Renal cortical epithelial cell (primary cell): ENCODE data around the gene TCF4. TPM values are rescaled to one million over a fixed set of nuclear protein-coding genes. Genes with fewer than 3 reads are reported as not detected.

Experiments
- DNase-seq: peaks from one replicate; pipeline ENCODE4 v3.0.0-alpha.2; 2011; ENCODE audit warnings: low read depth
- total RNA-seq: library from RNA; depleted of rRNA; stranded (reverse); fragments of >200 nt; gene quantifications from 2 replicates; pipeline ENCODE4 v1.2.3, GENCODE V29; 2014

TCF4 gene
- total RNA-seq: 2.8 and 11.0 TPM in 2 replicates

DNA sequence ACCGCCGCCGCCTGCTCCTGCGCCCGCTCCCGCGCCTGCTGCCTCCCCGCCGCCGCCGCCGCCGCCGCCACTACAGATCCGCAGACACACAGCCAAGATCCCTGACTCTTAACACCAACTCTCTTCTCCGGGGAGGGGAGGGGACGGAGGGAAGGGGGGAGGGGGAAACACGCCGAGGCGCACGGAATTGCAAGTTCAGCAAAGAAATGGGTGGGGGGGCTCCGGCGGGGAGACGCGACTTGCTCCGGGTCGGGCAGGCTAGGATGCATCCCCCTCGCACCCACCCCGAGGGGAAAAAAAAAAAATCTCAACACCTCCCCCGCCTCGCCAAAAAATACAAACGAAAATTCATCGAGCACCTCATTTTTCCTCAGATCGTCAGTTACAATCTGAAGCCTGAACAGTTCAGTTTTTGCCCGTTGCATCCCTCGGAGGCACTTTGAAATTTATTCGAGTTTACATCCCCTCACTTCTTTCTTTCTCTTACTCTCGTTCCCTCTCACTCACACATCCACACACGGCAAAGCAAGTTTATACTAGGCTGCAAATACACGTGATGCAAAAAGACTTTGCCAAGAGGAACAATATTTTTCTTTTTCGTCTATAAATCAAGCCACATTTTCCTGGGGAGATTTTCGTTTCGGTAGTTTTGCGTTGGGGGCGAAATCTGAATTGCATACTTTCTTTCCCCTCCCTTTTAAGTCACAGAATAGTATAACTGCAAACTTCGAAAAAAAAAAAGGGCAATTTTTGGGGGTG is at the start of gene TCF4:
TSS of gene TCF4 (minus strand) at position 82 of the 759 bp plus-strand sequence. CDS start 1,076 bp downstream, outside the sequence.
- peak; percentile 12 for DNase-seq

DNA sequence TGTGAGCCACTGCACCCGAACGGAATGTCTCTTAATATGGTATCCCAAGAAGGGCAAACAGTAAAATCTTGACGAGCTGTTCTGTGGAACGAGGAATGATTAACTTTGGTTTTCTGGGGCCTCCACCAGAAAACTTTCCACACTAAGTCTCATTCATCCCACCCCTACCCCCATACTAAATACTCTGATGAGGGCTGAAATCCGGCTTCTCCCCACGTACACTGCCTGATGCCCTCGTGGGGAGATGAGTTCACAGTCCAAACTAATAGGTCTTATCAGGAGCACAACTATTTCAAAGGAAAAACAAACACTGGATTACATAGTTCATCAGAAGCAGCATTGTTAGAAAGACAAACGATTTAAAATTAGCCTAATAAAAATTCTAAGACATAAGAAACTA is 49.2 kb upstream of the TCF4 start:
- DNase-seq: no peak

DNA sequence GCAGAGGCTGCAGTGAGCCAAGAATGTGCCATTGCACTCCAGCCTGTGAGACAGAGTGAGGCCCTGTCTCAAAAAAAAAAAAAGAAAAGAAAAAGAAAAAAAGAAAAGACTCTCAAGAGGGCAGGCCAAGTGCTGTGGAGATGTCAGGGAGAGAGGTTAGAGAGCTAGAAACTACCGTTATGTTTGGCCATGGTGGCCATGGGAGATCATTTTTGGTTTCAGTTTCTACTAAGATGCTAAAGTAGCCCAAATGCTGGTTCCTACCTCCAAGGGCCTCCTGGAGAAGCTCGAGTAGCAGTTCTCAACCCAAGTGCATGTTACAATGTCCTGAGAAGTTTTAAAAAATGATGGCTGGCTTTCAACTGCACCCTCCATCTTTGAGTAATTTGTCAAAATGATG is 47.4 kb upstream of the TCF4 start:
- no peak for DNase-seq

DNA sequence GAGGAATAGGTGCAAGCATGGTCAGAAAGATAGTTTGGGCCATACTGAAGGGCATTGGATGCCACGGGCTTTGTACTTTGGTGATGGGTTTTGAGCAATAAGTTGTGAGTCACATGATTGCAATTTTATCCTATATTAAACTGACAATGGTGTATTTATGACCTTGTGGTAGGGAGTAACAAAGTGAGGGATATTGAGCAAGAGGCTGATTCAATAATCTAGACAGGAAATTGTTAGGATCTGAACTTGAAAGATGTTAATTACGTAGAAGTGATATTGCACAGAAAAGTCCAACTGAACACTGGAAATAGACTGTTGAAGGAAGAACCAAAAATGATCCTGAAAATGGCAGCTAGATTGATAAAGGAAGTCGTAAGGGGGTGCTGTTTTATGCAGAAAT is 46.6 kb upstream of the TCF4 start:
- peak; percentile 54 for DNase-seq

DNA sequence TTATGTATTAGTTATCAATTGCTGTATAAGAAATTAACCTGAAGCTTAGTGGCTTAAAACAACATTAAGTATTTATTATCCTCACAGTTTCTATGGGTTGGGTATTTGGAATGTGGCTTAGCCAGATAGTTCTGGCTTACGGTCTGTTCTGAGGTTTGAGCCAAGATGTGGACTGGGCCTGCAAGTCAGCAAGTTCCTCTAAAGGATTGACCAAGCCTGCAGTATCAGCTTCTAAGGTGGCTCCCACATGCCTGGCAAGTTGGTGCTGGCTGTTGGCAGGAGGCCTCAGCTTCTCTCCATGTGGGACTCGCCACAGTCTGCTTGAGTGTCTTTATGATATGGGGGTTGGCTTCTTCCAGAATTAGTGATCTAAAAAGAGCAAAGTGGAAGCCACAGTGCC is 45.0 kb upstream of the TCF4 start:
- DNase-seq: peak; percentile 1

DNA sequence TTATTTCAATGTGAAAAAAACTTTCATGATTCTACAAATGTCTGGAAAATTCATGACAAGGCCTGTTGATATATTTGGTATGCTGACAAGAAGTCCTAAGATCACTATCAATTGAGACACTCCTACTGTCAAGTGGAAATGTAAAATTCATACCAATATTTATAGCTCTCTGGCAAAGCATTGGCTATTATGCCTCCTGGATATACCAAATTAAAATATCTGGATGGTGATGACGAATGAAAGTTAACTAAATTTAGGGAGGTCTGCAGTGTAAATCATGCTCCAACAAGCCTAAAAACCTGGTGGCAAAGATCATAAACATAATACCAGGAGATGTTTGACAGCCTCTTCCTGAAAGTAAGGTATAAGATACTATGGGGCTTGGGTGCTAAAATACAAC is 41.1 kb upstream of the TCF4 start:
- no peak for DNase-seq

DNA sequence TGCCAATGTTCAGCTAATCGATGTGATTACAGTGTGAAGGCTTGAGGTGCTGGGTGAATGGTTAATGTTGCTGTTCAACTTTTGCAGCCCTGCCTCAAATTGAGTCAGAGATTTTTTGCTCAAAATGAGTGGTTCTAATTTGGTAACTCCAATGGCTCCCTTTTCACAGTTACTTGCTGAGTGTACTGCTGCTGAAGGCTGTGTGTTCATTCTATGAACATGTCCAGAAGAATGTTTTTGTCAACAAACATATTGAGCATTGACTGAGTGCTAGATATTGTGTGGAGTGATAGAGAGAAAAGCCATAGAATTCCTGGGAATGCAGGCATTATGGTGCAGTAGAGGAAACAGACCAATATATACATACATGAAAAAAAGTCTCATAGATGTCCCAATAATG is 39.0 kb upstream of the TCF4 start:
- DNase-seq: no peak

DNA sequence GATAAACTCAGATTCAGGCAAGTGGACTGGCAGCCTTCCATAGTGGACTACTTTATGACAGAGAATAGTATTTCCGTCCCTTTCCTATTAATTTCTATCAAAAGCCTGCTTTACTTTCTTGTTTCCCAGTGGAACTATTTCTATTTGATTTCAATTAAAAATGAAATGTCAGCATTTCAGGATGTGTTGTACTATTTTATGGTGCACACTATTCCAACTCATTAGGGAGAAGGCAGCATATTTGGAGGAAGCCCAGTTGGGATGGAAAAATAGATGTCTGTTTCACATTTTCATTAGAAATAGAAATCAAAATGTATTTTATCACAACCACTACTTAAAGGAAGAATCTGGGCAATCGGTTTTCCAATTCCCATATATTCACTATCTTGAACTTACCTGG is 37.9 kb upstream of the TCF4 start:
- no peak for DNase-seq

DNA sequence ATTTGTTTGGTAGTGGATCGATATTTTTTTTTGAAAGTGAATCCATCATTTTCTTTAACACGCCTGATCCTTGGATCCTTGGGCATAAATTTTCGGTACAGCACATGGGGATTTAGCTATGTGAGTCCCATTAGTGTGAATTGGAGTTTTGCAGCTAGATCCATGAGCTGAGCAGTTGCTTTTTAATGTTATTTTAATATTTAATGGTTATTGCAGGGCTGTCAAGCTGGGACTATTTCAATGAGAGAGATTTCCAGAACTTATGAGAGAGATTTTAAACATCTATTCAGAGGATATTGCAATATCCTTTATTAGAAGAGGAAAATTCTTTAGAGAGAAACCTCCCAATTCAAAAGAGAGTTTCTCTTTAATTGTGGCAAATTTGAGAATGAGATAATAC is 35.6 kb upstream of the TCF4 start:
- DNase-seq: no peak

DNA sequence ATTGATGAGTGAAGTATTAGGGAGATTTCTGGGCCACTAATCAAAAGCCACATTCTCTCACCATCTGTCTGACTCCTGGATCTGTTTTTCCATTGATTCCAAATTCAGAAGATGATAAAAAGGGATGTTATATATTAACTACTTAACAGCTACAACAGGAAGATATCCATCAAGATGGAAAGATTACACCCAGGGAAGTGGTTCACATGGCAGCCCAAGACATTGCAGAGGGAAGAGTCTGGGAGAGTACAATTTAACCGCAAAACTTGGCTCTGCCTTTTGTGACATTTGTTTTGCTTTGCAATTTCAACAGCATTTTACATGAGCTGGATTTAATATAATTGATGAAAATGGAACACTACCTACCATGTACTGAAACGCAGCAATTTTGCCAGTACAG is 22.5 kb upstream of the TCF4 start:
- no peak for DNase-seq

DNA sequence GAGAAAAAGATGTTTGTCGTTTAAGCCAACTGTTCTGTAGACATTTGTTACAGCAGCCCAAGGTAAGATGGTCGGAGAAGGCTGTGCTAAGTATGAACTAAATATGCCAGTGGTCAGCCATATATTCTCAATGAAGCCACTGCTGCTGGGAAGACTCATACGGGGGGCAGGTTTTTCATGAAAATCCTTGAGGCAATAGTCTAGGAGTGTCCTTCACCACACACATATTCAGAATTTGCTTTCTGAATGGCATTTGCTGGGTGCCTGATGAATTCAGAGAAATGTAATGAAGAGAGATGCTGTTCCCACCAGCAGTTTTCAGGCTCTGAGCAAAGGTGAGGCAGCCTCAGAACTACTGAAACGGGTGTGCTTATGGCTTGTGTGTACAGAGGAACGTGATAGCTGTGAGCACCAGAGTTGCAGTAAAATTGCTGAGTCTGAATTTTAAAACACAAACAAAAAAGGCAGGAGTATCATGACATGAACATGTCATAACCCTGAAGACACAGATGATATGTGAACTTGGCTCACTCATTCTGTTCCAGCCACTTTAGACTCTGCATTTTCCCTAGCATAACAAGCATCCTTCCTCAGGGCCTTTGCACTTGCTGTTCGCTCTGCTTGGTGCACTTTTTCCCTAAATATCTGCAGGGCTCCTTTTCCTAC is 21.3 kb upstream of the TCF4 start:
- DNase-seq: no peak

DNA sequence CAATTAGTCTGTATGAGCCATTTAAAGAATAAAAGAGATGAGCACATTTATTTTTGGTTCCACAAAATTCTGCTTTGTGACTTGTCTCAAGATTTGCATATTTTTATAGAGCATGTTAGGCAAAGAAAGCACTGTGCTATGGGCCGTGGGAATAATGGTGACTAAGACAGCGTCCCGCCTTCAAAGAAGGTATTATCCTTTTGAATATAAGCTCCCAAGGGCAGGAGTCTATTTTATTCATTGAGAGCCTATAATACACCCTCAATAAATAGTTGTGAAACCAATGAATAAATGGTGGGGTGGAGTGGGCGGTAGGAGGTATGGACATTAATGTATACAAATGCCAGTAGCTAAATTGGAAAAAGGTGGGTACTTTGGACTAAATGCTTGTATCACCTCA is 20.5 kb upstream of the TCF4 start:
- no peak for DNase-seq

DNA sequence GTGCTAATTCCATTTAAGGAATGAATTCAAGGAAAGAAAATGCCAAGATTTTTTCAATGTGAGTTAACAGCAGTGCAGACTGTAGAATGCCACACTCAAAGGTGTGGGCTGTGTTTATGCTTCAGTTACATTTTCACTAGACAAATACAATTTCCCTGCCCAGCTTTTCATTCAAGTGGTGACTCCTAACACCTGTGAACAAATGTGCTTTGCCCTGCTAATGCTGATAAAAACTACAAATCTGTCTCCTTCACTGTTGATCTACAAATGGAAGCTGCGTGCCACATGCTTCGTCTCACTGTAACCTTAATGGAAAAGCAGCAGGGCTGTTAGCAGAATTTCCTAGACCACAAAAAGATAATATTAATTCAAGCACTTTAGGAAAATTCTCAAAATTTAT is 19.8 kb upstream of the TCF4 start:
- no peak for DNase-seq

DNA sequence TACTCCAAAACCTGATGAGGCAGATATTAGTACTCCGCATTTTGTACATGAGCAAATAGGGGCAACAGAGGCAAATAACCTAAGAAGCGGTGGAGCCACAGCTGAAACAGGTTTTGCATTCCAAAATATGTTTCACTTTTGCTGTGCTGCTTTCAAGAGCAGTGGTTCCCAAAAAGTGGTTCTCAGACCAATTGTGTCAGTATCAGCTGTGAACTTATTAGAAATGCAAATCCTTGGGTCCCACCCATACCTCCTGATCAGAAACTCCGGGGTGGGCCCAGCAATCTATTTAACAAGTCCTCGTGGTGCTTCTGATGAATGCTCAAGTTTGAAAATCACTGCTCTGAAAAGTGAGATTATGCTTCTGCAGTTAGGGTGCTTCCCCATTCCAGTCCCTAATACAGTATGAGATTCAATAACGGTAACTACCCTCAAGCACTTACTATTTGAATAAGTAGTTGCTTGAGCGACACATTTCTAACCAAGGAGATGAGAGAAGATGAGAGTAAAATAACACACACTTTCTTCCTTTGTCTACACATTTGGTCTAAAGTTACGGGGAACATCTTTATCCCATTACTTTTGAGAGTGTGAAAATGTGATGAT is 17.8 kb upstream of the TCF4 start:
- no peak for DNase-seq

DNA sequence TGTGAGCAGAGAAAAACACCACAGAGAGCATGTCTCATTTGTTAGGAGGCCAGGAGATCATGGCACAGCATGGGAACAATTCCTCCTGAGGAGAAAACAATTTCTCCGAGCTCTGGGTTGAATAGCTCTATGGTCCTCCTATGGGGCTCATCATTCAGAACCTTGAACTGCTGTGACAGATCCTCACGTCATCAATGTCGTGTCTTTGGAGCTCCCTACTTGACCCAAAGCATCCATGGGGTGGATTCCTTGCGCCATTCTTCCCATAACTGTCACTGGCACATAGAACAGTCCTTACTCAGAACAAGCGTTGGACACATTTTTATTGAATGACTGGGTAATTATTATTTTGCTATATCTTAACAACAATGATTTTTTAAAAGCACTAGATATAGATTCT is 15.8 kb upstream of the TCF4 start:
- no peak for DNase-seq

DNA sequence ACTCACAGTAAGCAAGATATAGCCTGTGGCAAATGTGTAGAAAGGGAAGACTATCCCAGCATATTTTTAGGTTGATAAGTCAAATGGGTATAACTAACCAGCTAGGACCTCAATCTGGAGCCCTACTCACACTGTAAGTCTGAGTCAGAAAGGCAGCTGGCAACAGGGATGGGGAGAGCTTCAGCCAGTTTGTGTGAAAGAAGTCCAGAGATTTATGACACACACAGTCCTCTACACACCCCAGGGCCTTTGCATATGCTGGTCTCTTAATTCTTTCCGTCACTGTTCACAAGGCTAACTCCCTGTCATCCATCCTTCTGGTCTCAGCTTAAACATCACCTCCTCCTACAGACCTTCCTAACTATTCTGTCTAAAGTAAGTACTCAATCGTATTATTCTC is 5.9 kb upstream of the TCF4 start:
- DNase-seq: no peak

DNA sequence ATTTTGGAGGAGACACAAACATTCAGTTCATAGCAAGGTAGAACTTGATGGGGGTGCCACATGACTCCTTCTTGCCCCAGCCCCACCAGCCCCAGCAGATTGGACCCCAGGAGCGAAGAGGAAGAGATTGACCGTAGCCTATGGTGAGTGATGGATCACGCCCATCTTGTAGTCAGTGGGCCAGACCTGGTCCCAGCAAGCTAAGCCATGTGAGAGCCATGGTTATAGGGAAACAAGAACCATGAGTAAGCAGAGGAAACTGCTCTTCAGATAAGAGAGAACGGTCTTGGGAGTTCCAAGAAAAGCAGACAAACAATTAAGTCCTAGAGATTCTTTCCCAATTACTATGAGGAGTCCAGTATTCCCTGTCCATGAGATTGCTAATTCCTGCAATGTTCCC is 4.6 kb upstream of the TCF4 start:
- DNase-seq: no peak

DNA sequence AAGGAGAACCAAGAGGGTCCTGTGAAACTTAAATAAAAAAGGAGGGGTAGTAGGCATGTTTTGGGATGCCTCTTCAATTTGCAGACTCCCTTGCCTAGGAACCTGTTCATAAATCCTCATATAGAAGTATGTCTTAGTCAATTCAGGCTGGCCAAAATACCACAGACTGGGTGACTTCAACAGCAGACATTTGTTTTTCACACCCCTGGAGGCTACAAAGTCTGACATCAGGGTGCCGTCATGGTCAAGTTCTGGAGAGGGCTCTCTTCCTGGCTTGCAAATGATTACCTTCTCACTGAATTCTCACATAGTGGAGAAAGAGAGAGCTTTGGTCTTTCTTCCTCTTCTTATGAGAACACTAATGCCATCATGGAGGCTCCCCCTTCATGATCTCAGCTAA is 4.1 kb upstream of the TCF4 start:
- DNase-seq: no peak

DNA sequence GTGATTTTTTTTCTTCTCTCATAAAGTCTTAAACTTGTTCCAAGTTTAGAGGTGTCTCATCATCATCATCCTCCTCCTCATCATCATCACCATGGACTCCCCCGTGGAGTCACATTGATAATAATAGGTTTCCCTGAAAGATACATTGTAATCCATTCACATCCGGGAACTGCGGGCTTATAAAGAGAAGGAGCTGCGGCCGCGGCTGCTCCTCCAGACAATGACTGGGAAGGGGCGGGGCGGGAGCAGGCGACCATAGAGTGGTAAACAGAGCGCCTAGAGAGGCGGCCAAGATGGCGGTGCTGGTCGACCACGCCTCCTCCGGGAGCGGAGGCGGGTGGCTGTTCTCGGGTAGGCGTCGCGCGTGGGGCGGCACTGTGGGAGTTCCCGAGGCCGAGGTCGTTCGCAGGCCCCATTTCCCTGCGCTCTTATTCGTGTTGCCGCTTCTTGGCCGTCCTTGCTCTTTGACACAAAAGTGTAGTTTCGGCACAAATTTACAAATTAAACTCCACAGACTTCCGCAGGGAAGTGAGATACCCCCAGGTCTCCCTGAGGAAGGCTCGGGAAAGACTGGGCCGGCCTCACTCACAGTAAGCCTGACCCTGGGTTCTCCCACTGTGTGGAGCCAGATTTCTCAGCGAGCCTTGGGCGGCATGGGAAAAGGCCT is 1.8 kb upstream of the TCF4 start:
- DNase-seq: peak; percentile 80

DNA sequence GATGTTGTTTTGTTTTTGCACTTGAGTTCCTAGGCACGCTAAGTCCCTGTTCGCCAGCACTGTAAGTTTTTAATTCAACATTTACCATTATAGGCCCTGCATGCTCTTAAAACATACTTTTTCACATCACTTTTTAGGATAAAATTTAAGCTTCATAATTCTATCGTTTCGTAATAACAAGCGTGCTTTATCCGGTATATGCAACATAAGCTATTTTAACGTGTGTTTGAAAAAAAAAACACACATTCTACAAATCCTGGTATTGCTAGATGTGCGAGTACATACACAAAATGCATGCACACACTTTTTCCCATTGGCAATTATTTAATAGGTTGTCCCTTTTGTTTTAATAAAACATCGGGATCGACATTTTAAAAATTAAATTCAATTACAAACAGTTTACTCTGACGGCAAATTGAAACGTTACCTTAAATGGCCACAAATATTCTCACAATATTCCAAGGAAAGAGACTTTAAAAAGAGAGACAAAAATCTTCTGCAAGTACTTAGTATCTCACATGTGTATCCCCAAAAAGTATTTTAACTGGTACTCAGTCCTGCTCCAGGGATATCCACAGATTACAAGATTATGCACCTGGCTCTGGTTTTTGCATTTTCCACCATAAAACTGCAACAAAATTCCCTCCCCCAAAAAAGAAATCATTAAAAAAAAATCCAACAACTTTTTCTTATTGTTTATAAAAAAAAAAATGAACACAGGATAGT is 1.0 kb upstream of the TCF4 start:
- peak; percentile 15 for DNase-seq

DNA sequence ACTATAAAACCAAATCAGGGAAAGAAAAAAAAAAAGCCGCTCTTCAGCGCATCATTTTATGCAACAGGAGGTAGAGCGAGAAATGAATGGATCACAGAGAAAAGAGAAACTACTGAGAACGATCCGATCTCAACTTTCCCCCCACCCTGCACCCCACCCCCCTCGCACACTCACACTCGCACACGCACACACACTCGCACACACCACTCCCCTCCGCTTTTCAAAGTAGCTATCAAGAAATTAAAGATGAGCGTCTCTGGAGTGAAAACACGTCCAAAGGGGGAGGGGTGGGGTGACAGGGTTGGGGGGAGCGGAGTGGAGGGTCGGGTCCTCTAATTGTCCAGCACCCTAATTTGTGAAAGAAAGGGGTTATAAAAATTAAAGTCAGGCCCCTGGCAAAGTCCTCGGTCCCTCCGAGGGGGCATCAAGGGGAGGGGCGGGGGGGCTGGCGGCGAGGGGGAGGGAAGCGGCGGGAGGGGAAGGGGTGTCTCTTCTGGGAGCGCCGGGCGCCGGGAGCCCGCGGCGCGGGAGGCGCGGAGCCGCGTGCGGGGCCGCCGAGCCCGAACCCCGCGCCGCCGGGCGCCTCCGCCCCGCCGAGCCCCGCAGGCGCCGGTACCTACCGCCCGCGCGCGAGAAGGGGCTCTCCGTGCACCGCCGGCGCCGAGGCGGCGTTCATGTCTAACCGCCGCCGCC is 428 bp downstream of the TCF4 start:
- peak; percentile 3 for DNase-seq
